ENCODE results near the gene LRRC4C. TPM values are rescaled to one million over a fixed set of nuclear protein-coding genes. Genes with fewer than 3 reads are reported as not detected.

Gene LRRC4C
- total RNA-seq, 1 donor from 2014 or later: not detected

DNA sequence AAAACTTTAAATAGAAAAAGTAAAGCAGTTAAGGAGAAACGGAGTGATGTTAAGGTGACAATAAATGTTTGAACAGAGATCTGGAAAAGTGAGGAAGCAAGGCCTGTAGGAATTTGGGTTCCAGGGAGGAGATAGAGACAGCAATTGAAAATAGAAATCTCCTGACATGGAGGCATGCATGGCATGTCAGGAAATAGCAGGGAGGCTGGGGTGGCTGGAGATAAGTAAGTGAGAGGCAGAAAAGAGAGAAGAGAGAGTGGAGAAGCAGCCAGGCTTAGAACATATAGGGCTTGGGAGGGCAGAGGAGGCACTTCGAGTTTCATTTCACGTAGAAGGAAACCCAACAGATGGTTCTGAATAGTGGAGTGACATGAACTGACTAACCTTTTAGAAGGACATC is 185.5 kb downstream of the LRRC4C start:
- intact Hi-C loops (cut with DNase I): no loop called here

GRCh38 chr11:41267451-41267850 is 192.0 kb downstream of the LRRC4C start:
- no peaks in the 10 kb centered on the region for H3K4me1 ChIP-seq
- no peak overlapping the region for H3K27ac ChIP-seq
- H3K9me3 ChIP-seq: no peaks in the 10 kb centered on the region
- no peak for TF ChIP-seq CTCF (IDR thresholded peaks at IDR 0.05)
- DNase-seq (ENCODE audit: low spot score in 2 of 2): no peak
- intact Hi-C loops (cut with DNase I): no loop called here
- H3K36me3 ChIP-seq: no peaks in the 10 kb centered on the region
- no peak overlapping the region for H3K4me3 ChIP-seq
- no peaks in the 10 kb centered on the region for H3K27me3 ChIP-seq

More for the DNA sequence above, 185.5 kb downstream of the LRRC4C start:
- Histone ChIP-seq H3K36me3 (no peaks in the 10 kb centered on the region), H3K4me3 (no peak overlapping the region), H3K9me3 (no peaks in the 10 kb centered on the region), H3K27ac (no peak overlapping the region), H3K27me3 (no peaks in the 10 kb centered on the region), H3K4me1 (no peaks in the 10 kb centered on the region)
- DNase-seq (ENCODE audit: low spot score in 2 of 2): no peak
- TF ChIP-seq CTCF (IDR thresholded peaks at IDR 0.05): no peak

DNA sequence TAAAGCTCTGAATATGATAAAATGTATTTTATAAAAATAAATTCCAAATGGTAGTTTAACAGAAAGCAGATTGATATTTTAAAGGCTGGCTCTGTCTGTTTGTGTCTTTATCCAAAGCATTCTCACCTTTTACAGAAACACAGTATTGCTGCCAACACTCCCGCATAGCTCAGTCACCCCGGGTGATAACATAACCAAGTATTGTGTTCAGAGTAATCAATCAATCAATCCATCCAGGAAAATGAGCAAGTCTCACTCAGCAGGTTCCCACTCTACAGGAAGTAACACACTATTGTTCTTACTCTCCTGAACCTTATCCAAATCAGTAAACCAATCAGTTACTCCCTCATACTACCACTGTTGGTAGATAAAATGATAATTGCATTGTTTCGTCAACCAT is 203.4 kb downstream of the LRRC4C start:
- intact Hi-C loops (cut with DNase I): no loop called here
- no peak overlapping the region for H3K27ac ChIP-seq
- no peak for TF ChIP-seq CTCF (IDR thresholded peaks at IDR 0.05)
- no peaks in the 10 kb centered on the region for H3K27me3 ChIP-seq
- no peak for DNase-seq (ENCODE audit: low spot score in 2 of 2)
- H3K9me3 ChIP-seq: no peaks in the 10 kb centered on the region
- no peaks in the 10 kb centered on the region for H3K36me3 ChIP-seq
- H3K4me3 ChIP-seq: no peak overlapping the region
- no peaks in the 10 kb centered on the region for H3K4me1 ChIP-seq

- no peaks in the 10 kb centered on the region for H3K4me1 ChIP-seq
- no peaks in the 10 kb centered on the region for H3K27me3 ChIP-seq
- intact Hi-C loops (cut with DNase I): no loop called here
- no peak for DNase-seq (ENCODE audit: low spot score in 2 of 2)
- no peak overlapping the region for H3K27ac ChIP-seq
- TF ChIP-seq CTCF (IDR thresholded peaks at IDR 0.05): no peak
- no peak overlapping the region for H3K4me3 ChIP-seq
- no peaks in the 10 kb centered on the region for H3K9me3 ChIP-seq
- H3K36me3 ChIP-seq: no peaks in the 10 kb centered on the region
Observed at GRCh38 chr11:41254966-41255365, 204.5 kb downstream of the LRRC4C start.

DNA sequence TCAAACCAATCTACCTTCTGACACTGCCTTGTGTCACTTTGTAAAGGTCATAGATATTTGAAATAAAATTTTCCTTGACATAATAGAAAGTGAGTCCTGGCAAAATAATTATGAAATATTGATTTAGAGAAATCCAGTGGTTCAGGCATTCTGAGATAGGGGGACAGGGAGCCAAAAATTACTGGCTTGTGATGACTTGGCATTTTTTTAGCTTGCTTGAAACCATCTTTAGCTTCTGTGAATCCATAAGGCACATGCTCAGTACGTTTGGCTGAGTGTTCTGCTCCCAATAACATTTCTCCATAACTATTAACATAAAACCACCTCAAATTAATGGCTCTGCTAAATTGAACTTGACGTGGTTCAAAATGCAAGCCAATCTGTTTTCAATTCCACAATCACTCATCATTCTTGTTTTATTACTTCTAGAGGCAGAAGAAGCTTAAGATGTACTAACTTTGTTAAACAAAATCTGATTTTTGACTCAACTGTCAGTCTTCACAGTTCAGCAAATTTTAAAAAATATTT is 209.0 kb downstream of the LRRC4C start:
- no peaks in the 10 kb centered on the region for H3K27me3 ChIP-seq
- no peak overlapping the region for H3K27ac ChIP-seq
- no peak for TF ChIP-seq CTCF (IDR thresholded peaks at IDR 0.05)
- intact Hi-C loops (cut with DNase I): no loop called here
- no peaks in the 10 kb centered on the region for H3K36me3 ChIP-seq
- H3K4me3 ChIP-seq: no peak overlapping the region
- no peaks in the 10 kb centered on the region for H3K9me3 ChIP-seq
- no peaks in the 10 kb centered on the region for H3K4me1 ChIP-seq
- DNase-seq (ENCODE audit: low spot score in 2 of 2): no peak

DNA sequence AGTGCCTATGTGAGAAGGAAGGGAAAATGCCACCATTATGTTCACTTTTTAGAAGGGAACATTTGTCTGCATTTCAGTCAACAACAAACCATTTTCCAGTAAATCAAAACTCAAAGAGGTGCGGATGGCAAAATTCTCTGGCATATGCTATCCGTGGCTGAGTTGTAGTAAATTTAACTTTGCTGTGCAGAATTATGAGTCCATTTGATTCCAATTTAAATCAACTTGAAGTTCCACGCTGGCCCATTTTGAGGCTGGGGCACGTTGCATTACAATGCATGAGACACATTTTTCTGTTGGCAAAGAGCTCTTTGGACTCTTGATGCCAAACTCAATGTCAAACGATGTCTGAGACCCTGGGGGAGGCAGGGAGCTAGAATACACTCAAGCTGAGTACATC is 211.8 kb downstream of the LRRC4C start:
- H3K27me3 ChIP-seq: no peaks in the 10 kb centered on the region
- no peaks in the 10 kb centered on the region for H3K9me3 ChIP-seq
- H3K4me3 ChIP-seq: no peak overlapping the region
- no peaks in the 10 kb centered on the region for H3K36me3 ChIP-seq
- no peaks in the 10 kb centered on the region for H3K4me1 ChIP-seq
- no peak for TF ChIP-seq CTCF (IDR thresholded peaks at IDR 0.05)
- H3K27ac ChIP-seq: no peak overlapping the region
- DNase-seq (ENCODE audit: low spot score in 2 of 2): no peak
- intact Hi-C loops (cut with DNase I): no loop called here

Data from ascending aorta (tissue), 2 donors.